ENCODE data around the gene GABBR2. TPM values are rescaled to one million over a fixed set of nuclear protein-coding genes. Genes with fewer than 3 reads are reported as not detected.

The GABBR2 gene
- total and polyA plus RNA-seq, 2 experiments from 2014 or later: 0.89 to 1.3 TPM

- Mint-ChIP-seq H3K4me1 (no peaks in the 10 kb centered on the region), H3K9me3 (no peaks in the 10 kb centered on the region), H3K27ac (no peak overlapping the region), H3K27me3 (ENCODE audit: insufficient read depth, low read depth, poor library complexity) (no peaks in the 10 kb centered on the region), H3K4me3 (no peak overlapping the region), H3K36me3 (ENCODE audit: low read depth) (no peaks in the 10 kb centered on the region)
- Histone ChIP-seq H3K4me1 (ENCODE audit: insufficient read depth) (no peaks in the 10 kb centered on the region), H4K20me1 (replicated peaks; ENCODE audit: insufficient read depth) (no peaks in the 10 kb centered on the region), H3K36me3 (ENCODE audit: insufficient read depth) (no peaks in the 10 kb centered on the region), H3K27ac (ENCODE audit: low read depth) (no peak overlapping the region), H3F3A (replicated peaks; ENCODE audit: low read depth) (no peaks in the 10 kb centered on the region), H3K79me2 (replicated peaks; ENCODE audit: insufficient read depth) (no peaks in the 10 kb centered on the region), H3K4me2 (no peak overlapping the region), H3K4me3 (no peak overlapping the region), H3K27me3 (ENCODE audit: insufficient read depth) (no peaks in the 10 kb centered on the region), H2AFZ (no peak overlapping the region), H3K9me2 (ENCODE audit: insufficient read depth) (no peaks in the 10 kb centered on the region)
- ATAC-seq (no peak), DNase-seq (ENCODE audit: low spot score) (no peak)
- TF ChIP-seq CTCF (conservative IDR thresholded peaks at IDR 0.05; ENCODE audit: low read depth in 2 of 2) (no peak), POLR2AphosphoS5 (IDR thresholded peaks at IDR 0.05; ENCODE audit: low read depth) (no peak), ZNF462 (CRISPR knock-in tag; IDR thresholded peaks at IDR 0.05) (no peak), JUNB (IDR thresholded peaks at IDR 0.05; ENCODE audit: unreplicated experiment) (no peak), ZNF114 (CRISPR knock-in tag; IDR thresholded peaks at IDR 0.05) (no peak), REST (IDR thresholded peaks at IDR 0.05; ENCODE audit: unreplicated experiment) (no peak)
Observed at GRCh38 chr9:98530806-98531386, 177.8 kb downstream of the GABBR2 start.

All from GM23338 (cell line).